HCT116 (cell line): ENCODE results near the gene PLCH2. TPM values are rescaled to one million over a fixed set of nuclear protein-coding genes. Genes with fewer than 3 reads are reported as not detected.

Experiments used
- ATAC-seq: fragments of 200-7000 bp; cut with Tn5 transposase; 2 replicates; pipeline ENCODE4 v1.9.1; 2020; ENCODE audit warnings: mild to moderate bottlenecking, moderate library complexity
- BruUV-seq: library from RNA; stranded (reverse); fragments of 400-500 nt; replicated peaks from 2 replicates; lab custom pipeline; 2021; lab: Mats Ljungman, UMichigan
- CTCF ChIA-PET: fragments of 300-600 bp; sonication (Branson Sonifier 250); formaldehyde crosslinking; loops from one replicate; lab custom pipeline; 2021; ENCODE audit warnings: antibody characterized with exemption; lab: Charles Lee
- POLR2A ChIA-PET: fragments of 300-600, 350-600 bp; sonication (Branson Sonifier 250); formaldehyde crosslinking; loops from one replicate; lab custom pipeline; 2021; ENCODE audit warnings: antibody characterized with exemption; lab: Charles Lee
- RAD21 ChIA-PET, 2 experiments: fragments of 300-600 bp; sonication (Branson Sonifier 250); formaldehyde crosslinking; loops; one replicate each; lab custom pipeline; 2023; ENCODE audit warnings: low total read pairs in 2 of 2; ENCODE audit not compliant: uncharacterized antibody in 2 of 2, unreplicated experiment in 2 of 2, low non-redundant PET in 1 of 2; lab: Charles Lee
- DNase-seq: peaks from one replicate; pipeline ENCODE4 v3.0.0-alpha.2; 2010; ENCODE audit warnings: low read depth, low spot score
- H2AFZ ChIP-seq: fragments of 200-600 bp; shearing (Covaris generic), sonication (generic); 2 replicates; pipeline ENCODE4 v1.6.1; 2017; ENCODE audit warnings: low read depth, mixed run types, mixed read lengths, antibody characterized with exemption, low read length; ENCODE audit not compliant: poor library complexity, severe bottlenecking
- H3K27ac ChIP-seq: 2 replicates; pipeline ENCODE4 v1.5.1; 2012; ENCODE audit warnings: low read depth, low read length
- H3K27me3 ChIP-seq: fragments of 200-600 bp; sonication (generic); 2 replicates; pipeline ENCODE4 v1.6.1; 2016; ENCODE audit warnings: mixed run types, low read length, mixed read lengths; ENCODE audit not compliant: insufficient read depth
- H3K36me3 ChIP-seq, 2 experiments: fragments of 200-500 bp in 1 of 2; fragments of 200-600 bp in 1 of 2; sonication (Bioruptor generic) in 1 of 2; sonication (generic) in 1 of 2; 2 replicates each; pipeline versions ENCODE4 v1.5.1 to v1.6.1; 2014 to 2016; ENCODE audit warnings: low read length in 2 of 2, inconsistent platforms in 1 of 2, mixed read lengths in 1 of 2, mixed run types in 1 of 2; ENCODE audit not compliant: insufficient read depth in 2 of 2, control insufficient read depth in 1 of 2
- H3K4me1 ChIP-seq, 2 experiments: fragments of 200-600 bp in 1 of 2; sonication (generic) in 1 of 2; 2 replicates each; pipeline versions ENCODE4 v1.5.1 to v1.6.1; 2012 to 2017; ENCODE audit warnings: low read length in 2 of 2, inconsistent platforms in 1 of 2, mild to moderate bottlenecking in 1 of 2, mixed read lengths in 1 of 2, mixed run types in 1 of 2, moderate library complexity in 1 of 2; ENCODE audit not compliant: insufficient read depth in 2 of 2, control insufficient read depth in 1 of 2
- H3K4me2 ChIP-seq: fragments of 200-600 bp; sonication (generic); 2 replicates; pipeline ENCODE4 v1.6.1; 2017; ENCODE audit warnings: mixed run types, low read length, mixed read lengths
- H3K4me3 ChIP-seq, 2 experiments: fragments of 200-600 bp in 1 of 2; sonication (generic) in 1 of 2; replicated peaks in 1 of 2; 2 replicates each; pipeline ENCODE4 v1.5.1; 2011 to 2016; ENCODE audit warnings: low read length in 2 of 2, control low read depth in 1 of 2, low read depth in 1 of 2, mild to moderate bottlenecking in 1 of 2, mixed read lengths in 1 of 2, mixed run types in 1 of 2
- H3K79me2 ChIP-seq: fragments of 200-600 bp; sonication (generic); 2 replicates; pipeline ENCODE4 v1.6.1; 2017; ENCODE audit warnings: mild to moderate bottlenecking, mixed run types, low read length, moderate library complexity, mixed read lengths; ENCODE audit not compliant: insufficient read depth
- H3K9ac ChIP-seq: fragments of 200-600 bp; sonication (generic); 2 replicates; pipeline ENCODE4 v1.6.1; 2016; ENCODE audit warnings: low read length, mixed read lengths
- H3K9me2 ChIP-seq: fragments of 200-600 bp; sonication (generic), shearing (Covaris generic); 2 replicates; pipeline ENCODE4 v1.6.1; 2017; ENCODE audit warnings: mixed run types, mild to moderate bottlenecking, moderate library complexity; ENCODE audit not compliant: insufficient read depth
- H3K9me3 ChIP-seq, 2 experiments: fragments of 200-500 bp in 1 of 2; fragments of 200-600 bp in 1 of 2; sonication (Bioruptor generic) in 1 of 2; sonication (generic) in 1 of 2; 2 replicates each; pipeline ENCODE4 v1.6.1; 2014 to 2017; ENCODE audit warnings: low read length in 2 of 2, mixed read lengths in 2 of 2, inconsistent platforms in 1 of 2, low read depth in 1 of 2, mild to moderate bottlenecking in 1 of 2, mixed run types in 1 of 2, moderate library complexity in 1 of 2; ENCODE audit not compliant: control insufficient read depth in 1 of 2, insufficient read depth in 1 of 2
- H4K20me1 ChIP-seq: fragments of 200-600 bp; sonication (generic), shearing (Covaris generic); 2 replicates; pipeline ENCODE4 v1.6.1; 2017; ENCODE audit warnings: mixed run types, mild to moderate bottlenecking, moderate library complexity; ENCODE audit not compliant: insufficient read depth
- ATF3 ChIP-seq: IDR thresholded peaks from 2 replicates; pipeline ENCODE4 v1.6.1; 2012
- EGR1 ChIP-seq: IDR thresholded peaks from 2 replicates; pipeline ENCODE4 v1.6.1; 2012; ENCODE audit warnings: low read depth
- EZH2 ChIP-seq: fragments of 200-600 bp; sonication (generic); IDR thresholded peaks from 2 replicates; pipeline ENCODE4 v1.6.1; 2017; ENCODE audit warnings: antibody characterized with exemption, mixed run types
- POLR2A ChIP-seq: IDR thresholded peaks from 2 replicates; pipeline ENCODE4 v1.7.0; 2011; ENCODE audit warnings: borderline replicate concordance; ENCODE audit not compliant: insufficient read depth, insufficient read length; ENCODE audit errors: extremely low read depth
- POLR2AphosphoS5 ChIP-seq: IDR thresholded peaks from 2 replicates; pipeline ENCODE4 v1.6.1; 2011; ENCODE audit warnings: mild to moderate bottlenecking, low read depth, low read length, moderate library complexity
- REST ChIP-seq: IDR thresholded peaks from 2 replicates; pipeline ENCODE4 v1.6.1; 2012; ENCODE audit warnings: low read depth
- SP1 ChIP-seq: IDR thresholded peaks from 2 replicates; pipeline ENCODE4 v1.6.1; 2012; ENCODE audit warnings: low read depth
- ZBTB33 ChIP-seq: IDR thresholded peaks from 2 replicates; pipeline ENCODE4 v1.6.1; 2011; ENCODE audit warnings: mild to moderate bottlenecking, low read length, moderate library complexity; ENCODE audit not compliant: insufficient replicate concordance; ENCODE audit errors: extremely low read depth
- intact Hi-C: fragments of 100-400 bp; cut with micrococcal nuclease; formaldehyde crosslinking; loops from 2 replicates; pipeline ENCODE4 v1.10.0; 2022
- total RNA-seq: library from RNA; stranded (reverse); gene quantifications from one replicate; pipeline ENCODE4 v1.2.1, GENCODE V29; 2021; ENCODE audit not compliant: unreplicated experiment

PLCH2 gene
- total RNA-seq, 1 experiment from 2014 or later = 2.0 TPM

- Histone ChIP-seq H3K4me3 (no peak overlapping the region), H3K27ac (no peak overlapping the region), H4K20me1 (no peaks in the 10 kb centered on the region), H3K4me2 (no peak overlapping the region), H3K9me3 (no peaks in the 10 kb centered on the region), H3K9ac (no peak overlapping the region), H2AFZ (no peak overlapping the region), H3K79me2 (no peaks in the 10 kb centered on the region), H3K36me3 (no peaks in the 10 kb centered on the region), H3K27me3 (no peaks in the 10 kb centered on the region), H3K9me2 (no peaks in the 10 kb centered on the region), H3K4me1 (peaks cover 3 to 9% of the 10 kb centered on the region in 2 experiments; a peak in 1 of 4 replicates)
- ChIA-PET CTCF (no interaction called here), POLR2A (no interaction called here), RAD21 (no interaction called here)
- no peak for DNase-seq
- no TSS peak for BruUV-seq
- ATAC-seq = no peak
- intact Hi-C loops = no loop called here
- TF ChIP-seq ZBTB33 (no peak), REST (no peak), POLR2AphosphoS5 (no peak), POLR2A (no peak), ATF3 (no peak), EGR1 (no peak), EZH2 (no peak), SP1 (no peak)
These were observed 12.7 kb upstream of the PLCH2 start for GRCh38 chr1:2463396-2463795.
